Activated B cell treated with CpG ODN at 0.5 μM for 24 hours (primary cell): Measurements from ENCODE around the gene CTNNA2. TPM values are rescaled to one million over a fixed set of nuclear protein-coding genes. Genes with fewer than 3 reads are reported as not detected.

ENCODE experiments used
- ATAC-seq: fragments of 200-7000 bp; cut with Tn5 transposase; one replicate; pipeline ENCODE4 v1.10.0; 2021; ENCODE audit warnings: low read depth, mild to moderate bottlenecking, moderate library complexity
- CTCF ChIA-PET: fragments of 350-600 bp; sonication (Branson Sonifier 250); formaldehyde crosslinking; loops from one replicate; lab custom pipeline; 2021; ENCODE audit warnings: antibody characterized with exemption; lab: Charles Lee
- POLR2A ChIA-PET: fragments of 350-600 bp; sonication (Branson Sonifier 250); formaldehyde crosslinking; loops from one replicate; lab custom pipeline; 2021; ENCODE audit warnings: antibody characterized with exemption; lab: Charles Lee
- DNase-seq: peaks from one replicate; pipeline ENCODE4 v3.0.0; 2022
- H3K27ac Mint-ChIP-seq: one replicate; pipeline ENCODE4 v1.8.0; 2020; ENCODE audit warnings: mixed read lengths
- H3K27me3 Mint-ChIP-seq: one replicate; pipeline ENCODE4 v1.8.0; 2021; ENCODE audit warnings: mixed read lengths
- H3K36me3 Mint-ChIP-seq: one replicate; pipeline ENCODE4 v1.8.0; 2021; ENCODE audit warnings: low read depth, mixed read lengths
- H3K4me1 Mint-ChIP-seq: one replicate; pipeline ENCODE4 v1.8.0; 2021; ENCODE audit warnings: mixed read lengths
- H3K4me3 Mint-ChIP-seq: one replicate; pipeline ENCODE4 v1.8.0; 2020; ENCODE audit warnings: mild to moderate bottlenecking, mixed read lengths
- H3K9me3 Mint-ChIP-seq: one replicate; pipeline ENCODE4 v1.8.0; 2020; ENCODE audit warnings: mixed read lengths
- CTCF ChIP-seq: fragments of 200-600 bp; IDR thresholded peaks from one replicate; pipeline ENCODE4 v1.8.0; 2022; ENCODE audit warnings: antibody characterized with exemption, mild to moderate bottlenecking
- intact Hi-C: fragments of 100-400 bp; cut with micrococcal nuclease; formaldehyde crosslinking; loops from one replicate; pipeline ENCODE4 v1.15.1; 2024
- total RNA-seq: library from RNA; stranded (reverse); gene quantifications from 2 replicates; pipeline ENCODE4 v1.2.3, GENCODE V29; 2022

CTNNA2 gene
- total RNA-seq, 1 donor from 2014 or later, result not detected

GRCh38 chr2:80057956-80058355, 545.1 kb downstream of the CTNNA2 start:
- ATAC-seq (no peak), DNase-seq (no peak)
- H3K27me3 Mint-ChIP-seq, result no peaks in the 10 kb centered on the region
- H3K36me3 Mint-ChIP-seq, result no peaks in the 10 kb centered on the region
- no peaks in the 10 kb centered on the region for H3K9me3 Mint-ChIP-seq
- no peak overlapping the region for H3K4me3 Mint-ChIP-seq
- ChIA-PET POLR2A (no interaction called here), CTCF (no interaction called here)
- TF ChIP-seq CTCF, result no peak
- no peaks in the 10 kb centered on the region for H3K4me1 Mint-ChIP-seq
- intact Hi-C loops, result no loop called here
- H3K27ac Mint-ChIP-seq, result no peak overlapping the region

- CTCF ChIA-PET, result no interaction called here
- Mint-ChIP-seq H3K27ac (no peak overlapping the region), H3K36me3 (no peaks in the 10 kb centered on the region), H3K9me3 (no peaks in the 10 kb centered on the region), H3K27me3 (no peaks in the 10 kb centered on the region), H3K4me3 (no peak overlapping the region), H3K4me1 (no peaks in the 10 kb centered on the region)
- intact Hi-C loops, result no loop called here
- POLR2A ChIA-PET, result no interaction called here
- no peak for TF ChIP-seq CTCF
- ATAC-seq, result no peak
- no peak for DNase-seq
Measured at GRCh38 chr2:80058562-80058961, 545.7 kb downstream of the CTNNA2 start.

GRCh38 chr2:80059447-80059846, 546.6 kb downstream of the CTNNA2 start:
- intact Hi-C loops, result no loop called here
- Mint-ChIP-seq H3K36me3 (no peaks in the 10 kb centered on the region), H3K27me3 (no peaks in the 10 kb centered on the region), H3K4me3 (no peak overlapping the region), H3K4me1 (no peaks in the 10 kb centered on the region), H3K27ac (no peak overlapping the region), H3K9me3 (no peaks in the 10 kb centered on the region)
- TF ChIP-seq CTCF, result no peak
- ChIA-PET POLR2A (no interaction called here), CTCF (no interaction called here)
- ATAC-seq (no peak), DNase-seq (no peak)

- ChIA-PET CTCF (no interaction called here), POLR2A (interaction anchor here (0.7 kb wide), 1 partner anchor 1924 kb away, joined by 4 read pairs; no protein-coding TSS in a partner anchor)
- no peak for TF ChIP-seq CTCF
- Mint-ChIP-seq H3K4me1 (no peaks in the 10 kb centered on the region), H3K27me3 (no peaks in the 10 kb centered on the region), H3K9me3 (no peaks in the 10 kb centered on the region), H3K36me3 (no peaks in the 10 kb centered on the region), H3K27ac (no peak overlapping the region), H3K4me3 (no peak overlapping the region)
- intact Hi-C loops, result no loop called here
- DNase-seq (no peak), ATAC-seq (no peak)
Measured at GRCh38 chr2:80061881-80062280, 549.0 kb downstream of the CTNNA2 start.

GRCh38 chr2:80062298-80062697, 549.4 kb downstream of the CTNNA2 start:
- ChIA-PET POLR2A (interaction anchor here (0.7 kb wide), 1 partner anchor 1923 kb away, joined by 4 read pairs; no protein-coding TSS in a partner anchor), CTCF (no interaction called here)
- no peak overlapping the region for H3K27ac Mint-ChIP-seq
- H3K27me3 Mint-ChIP-seq, result no peaks in the 10 kb centered on the region
- H3K36me3 Mint-ChIP-seq, result no peaks in the 10 kb centered on the region
- TF ChIP-seq CTCF, result no peak
- DNase-seq (no peak), ATAC-seq (no peak)
- no peak overlapping the region for H3K4me3 Mint-ChIP-seq
- no peaks in the 10 kb centered on the region for H3K9me3 Mint-ChIP-seq
- H3K4me1 Mint-ChIP-seq, result no peaks in the 10 kb centered on the region
- intact Hi-C loops, result no loop called here
